ENCODE measurements around the gene CMPK2. TPM values are rescaled to one million over a fixed set of nuclear protein-coding genes. Genes with fewer than 3 reads are reported as not detected.

Gene CMPK2
- total and polyA plus RNA-seq, 9 of the 15 experiments (the other 6 are each of a cell fraction or from before 2014, with no cell fraction given), result 2.6 to 10.5 (median 5.0) TPM

DNA sequence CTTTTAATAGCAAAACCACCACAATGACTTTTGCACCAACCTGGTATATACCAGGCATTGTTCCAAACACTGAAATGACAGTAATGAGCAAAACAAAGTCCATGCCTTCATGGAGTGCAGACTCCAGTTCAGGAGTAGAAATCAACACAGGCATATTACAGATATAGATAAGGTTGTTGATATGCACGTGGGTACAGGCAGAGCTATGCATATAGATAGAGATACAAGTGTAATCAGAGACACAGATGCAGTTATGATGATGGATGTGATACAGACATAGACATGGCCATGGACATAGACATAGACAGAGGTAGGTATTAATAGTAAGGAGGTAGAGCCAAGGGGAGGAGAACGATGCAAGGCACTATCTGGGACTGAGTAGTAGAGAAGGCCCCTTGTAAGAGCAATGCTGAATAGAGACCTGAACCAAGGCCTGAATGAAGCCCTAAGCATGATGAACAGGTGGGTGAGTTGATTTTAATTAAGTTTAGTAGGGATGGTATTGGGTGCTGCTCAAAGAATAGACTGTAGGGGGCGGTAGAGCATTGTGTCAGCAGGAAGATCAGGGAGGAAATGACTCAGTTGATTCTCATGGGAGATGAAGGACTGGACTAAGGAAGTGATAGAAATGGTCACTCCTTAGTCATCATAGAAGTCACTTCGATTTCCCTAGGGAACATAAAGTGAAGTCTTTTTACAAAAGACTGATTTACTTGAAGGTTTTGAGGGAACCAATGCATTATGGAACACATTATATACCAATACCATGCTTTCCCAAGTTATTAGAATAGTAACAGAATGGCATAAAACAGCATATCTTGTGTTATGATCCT is 39.4 kb downstream of the CMPK2 start (continued):
- TF ChIP-seq RREB1 (CRISPR knock-in tag; IDR thresholded peaks at IDR 0.05), result no peak
- no peak for TF ChIP-seq PYGO2 (tag; IDR thresholded peaks at IDR 0.05)
- TF ChIP-seq, protein P1, sequence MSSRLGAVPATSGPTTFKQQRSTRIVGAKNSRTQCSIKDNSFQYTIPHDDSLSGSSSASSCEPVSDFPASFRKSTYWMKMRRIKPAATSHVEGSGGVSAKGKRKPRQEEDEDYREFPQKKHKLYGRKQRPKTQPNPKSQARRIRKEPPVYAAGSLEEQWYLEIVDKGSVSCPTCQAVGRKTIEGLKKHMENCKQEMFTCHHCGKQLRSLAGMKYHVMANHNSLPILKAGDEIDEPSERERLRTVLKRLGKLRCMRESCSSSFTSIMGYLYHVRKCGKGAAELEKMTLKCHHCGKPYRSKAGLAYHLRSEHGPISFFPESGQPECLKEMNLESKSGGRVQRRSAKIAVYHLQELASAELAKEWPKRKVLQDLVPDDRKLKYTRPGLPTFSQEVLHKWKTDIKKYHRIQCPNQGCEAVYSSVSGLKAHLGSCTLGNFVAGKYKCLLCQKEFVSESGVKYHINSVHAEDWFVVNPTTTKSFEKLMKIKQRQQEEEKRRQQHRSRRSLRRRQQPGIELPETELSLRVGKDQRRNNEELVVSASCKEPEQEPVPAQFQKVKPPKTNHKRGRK (tag; IDR thresholded peaks at IDR 0.05), result no peak
- TF ChIP-seq ARID3A (IDR thresholded peaks at IDR 0.05; ENCODE audit: borderline replicate concordance, low read depth, low read length), result peak; percentile 92
- no peak for TF ChIP-seq HCFC1 (IDR thresholded peaks at IDR 0.05; ENCODE audit: low read depth, low read length)
- no peak for TF ChIP-seq MCM3 (IDR thresholded peaks at IDR 0.05)
- TF ChIP-seq KHSRP (IDR thresholded peaks at IDR 0.05), result no peak
- TF ChIP-seq JUNB (CRISPR knock-in tag; conservative IDR thresholded peaks at IDR 0.05), result no peak
- no peak for TF ChIP-seq FOXK1 (CRISPR knock-in tag; IDR thresholded peaks at IDR 0.05; ENCODE audit: borderline replicate concordance)
- peak; percentile 56 for TF ChIP-seq ELF1 (tag; IDR thresholded peaks at IDR 0.05)
- TF ChIP-seq CREM (IDR thresholded peaks at IDR 0.05; ENCODE audit: low read depth), result peak; percentile 16; the same call in 1 of the 2 replicates
- no peak for TF ChIP-seq TSHZ1 (CRISPR knock-in tag; IDR thresholded peaks at IDR 0.05)
- no peak for TF ChIP-seq GATAD2A (IDR thresholded peaks at IDR 0.05)
- no peak for TF ChIP-seq BRD9 (IDR thresholded peaks at IDR 0.05; ENCODE audit: low read depth, partially characterized antibody)
- TF ChIP-seq ZSCAN29 (IDR thresholded peaks at IDR 0.05), result no peak
- TF ChIP-seq POLR2B (IDR thresholded peaks at IDR 0.05; ENCODE audit: low read depth, partially characterized antibody), result no peak

All from K562 (cell line).